T-helper 1 cell treated with Interleukin-12 subunit alpha and Interleukin-12 subunit beta and Interleukin-4 antibody, amounts not matched to agents 30 μg/mL and 1 μg/mL, for 36 hours (primary cell): ENCODE results near the gene TTC27.
"Not testable (repeated sequence)": the region's sequence is repeated elsewhere in the genome, so short reads cannot be mapped to it uniquely, and the experiment has no call there.

Experiments used
- H3K27ac Mint-ChIP-seq: one replicate; pipeline ENCODE4 v1.8.0; 2021; ENCODE audit warnings: mild to moderate bottlenecking, mixed read lengths
- H3K27me3 Mint-ChIP-seq: one replicate; pipeline ENCODE4 v1.8.0; 2021; ENCODE audit warnings: low read depth, mixed read lengths
- H3K36me3 Mint-ChIP-seq: one replicate; pipeline ENCODE4 v1.8.0; 2021; ENCODE audit warnings: low read depth, mixed read lengths
- H3K4me1 Mint-ChIP-seq: one replicate; pipeline ENCODE4 v1.8.0; 2021; ENCODE audit warnings: low read depth, mixed read lengths
- H3K4me3 Mint-ChIP-seq: one replicate; pipeline ENCODE4 v1.8.0; 2021; ENCODE audit warnings: mild to moderate bottlenecking, moderate library complexity, mixed read lengths
- H3K9me3 Mint-ChIP-seq: one replicate; pipeline ENCODE4 v1.8.0; 2021; ENCODE audit warnings: mixed read lengths

TTC27 gene

DNA sequence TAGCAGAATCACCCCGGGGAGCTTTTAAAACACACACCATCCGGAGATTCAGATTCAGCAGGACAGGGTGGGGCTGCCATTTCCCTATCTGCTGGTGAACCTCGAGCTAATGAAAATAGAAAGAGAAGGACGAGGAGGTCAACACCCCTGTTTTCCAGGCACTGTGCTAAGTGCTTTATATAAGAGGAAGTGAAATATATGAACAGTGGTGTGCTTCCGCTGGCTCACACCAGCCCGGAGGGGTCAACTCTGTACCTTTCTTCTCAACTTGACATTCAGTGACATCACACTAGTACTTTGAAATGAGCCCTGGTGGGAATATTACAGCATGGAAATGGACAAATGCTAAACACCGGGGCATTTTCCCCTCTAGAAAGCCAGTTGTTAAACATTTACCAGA lies 210.6 kb downstream of the TTC27 start:
- peaks cover 6% of the 10 kb centered on the region for H3K4me1 Mint-ChIP-seq
- H3K9me3 Mint-ChIP-seq: no peaks in the 10 kb centered on the region
- no peak overlapping the region for H3K27ac Mint-ChIP-seq
- no peak overlapping the region for H3K4me3 Mint-ChIP-seq
- peaks cover 5% of the 10 kb centered on the region for H3K27me3 Mint-ChIP-seq
- H3K36me3 Mint-ChIP-seq: no peaks in the 10 kb centered on the region

DNA sequence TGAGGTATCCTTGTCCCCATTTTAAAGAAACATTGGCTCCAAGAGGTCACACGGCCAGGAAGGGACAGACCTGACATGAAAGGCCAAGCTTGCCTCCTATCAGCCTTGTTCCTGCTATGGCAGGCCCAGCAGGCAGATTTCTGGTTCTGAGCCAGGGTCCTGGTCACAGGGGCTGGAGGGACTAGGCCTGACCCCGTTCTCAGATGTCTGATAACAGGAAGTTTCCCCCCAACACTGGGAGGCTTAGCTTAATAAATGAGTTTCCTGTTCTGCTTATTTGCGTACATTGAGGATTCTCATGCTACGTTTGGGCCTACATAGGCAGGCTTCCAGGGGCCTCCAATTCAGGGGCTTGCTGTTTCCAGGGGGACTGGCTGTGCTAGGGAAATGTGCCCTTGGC lies 211.1 kb downstream of the TTC27 start:
- Mint-ChIP-seq H3K4me3 (no peak overlapping the region), H3K9me3 (no peaks in the 10 kb centered on the region), H3K36me3 (no peaks in the 10 kb centered on the region), H3K27me3 (peaks cover 5% of the 10 kb centered on the region), H3K4me1 (peaks cover 6% of the 10 kb centered on the region), H3K27ac (no peak overlapping the region)

DNA sequence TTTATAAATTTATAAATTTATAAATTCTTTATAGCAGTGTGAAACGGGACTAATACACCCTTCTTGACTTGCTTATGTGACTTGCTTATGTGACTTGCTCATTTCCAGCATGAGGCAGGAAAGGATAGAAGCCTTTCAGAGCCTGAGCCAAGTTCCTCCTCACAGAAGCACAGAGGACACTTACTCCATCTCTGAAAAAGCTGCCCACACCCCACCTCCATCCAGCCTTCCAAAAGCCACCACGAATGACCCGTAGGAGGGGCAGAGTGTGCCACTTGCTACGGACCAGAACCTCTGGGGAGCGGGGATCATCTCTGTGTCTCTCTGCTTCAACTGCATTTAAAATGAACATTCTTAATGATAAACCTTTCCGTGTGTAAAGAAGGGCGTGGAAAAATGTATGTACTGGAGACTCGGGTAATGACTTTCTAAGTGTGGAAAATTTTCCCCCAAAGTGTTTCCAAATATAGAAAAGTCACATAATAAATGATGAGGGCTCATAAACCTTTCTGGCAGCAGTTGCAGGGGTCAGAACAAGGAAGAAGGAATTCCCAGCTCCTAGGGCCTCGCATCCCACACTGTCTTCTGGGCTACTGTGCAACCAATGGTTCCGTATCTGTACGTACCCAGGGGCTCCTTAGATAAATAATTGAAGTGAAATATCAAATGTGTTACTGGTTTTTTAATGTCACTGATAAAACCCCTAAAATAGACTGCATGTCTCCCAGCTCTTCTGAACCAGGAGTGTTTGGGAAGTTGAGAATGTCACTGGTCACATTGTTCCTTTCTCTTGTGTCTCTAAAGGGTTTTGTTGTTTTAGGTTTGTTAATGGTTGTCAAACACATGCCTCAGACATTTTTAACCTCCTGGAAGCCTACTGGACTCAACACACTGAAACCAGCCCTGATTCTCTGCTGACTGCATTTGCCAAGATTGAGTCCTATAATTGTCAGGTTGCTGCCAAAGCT lies 214.4 kb downstream of the TTC27 start:
- no peaks in the 10 kb centered on the region for H3K9me3 Mint-ChIP-seq
- H3K4me3 Mint-ChIP-seq: no peak overlapping the region
- H3K36me3 Mint-ChIP-seq: no peaks in the 10 kb centered on the region
- no peaks in the 10 kb centered on the region for H3K4me1 Mint-ChIP-seq
- H3K27ac Mint-ChIP-seq: no peak overlapping the region
- no peaks in the 10 kb centered on the region for H3K27me3 Mint-ChIP-seq

DNA sequence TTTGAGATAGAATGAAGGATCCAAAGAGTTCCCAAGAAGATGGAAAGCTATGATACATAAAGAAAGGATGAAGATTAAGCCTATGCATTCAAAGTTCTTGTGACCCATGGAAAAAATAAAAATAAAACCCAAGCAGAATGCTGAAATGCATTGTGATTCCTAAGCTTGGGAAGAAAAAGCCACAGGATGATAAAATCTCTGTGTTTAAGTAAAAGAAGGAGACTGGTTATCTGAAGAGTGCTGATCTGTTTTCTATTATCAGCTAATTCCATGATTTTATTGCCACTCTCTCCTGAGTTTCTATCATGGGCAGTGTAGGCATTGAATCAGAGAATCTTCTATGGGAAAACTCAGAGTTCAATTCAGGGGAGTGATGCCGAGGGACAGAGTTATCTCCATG lies 215.8 kb downstream of the TTC27 start:
- Mint-ChIP-seq H3K4me3 (no peak overlapping the region), H3K9me3 (no peaks in the 10 kb centered on the region), H3K27ac (no peak overlapping the region), H3K36me3 (no peaks in the 10 kb centered on the region), H3K27me3 (no peaks in the 10 kb centered on the region), H3K4me1 (no peaks in the 10 kb centered on the region)

DNA sequence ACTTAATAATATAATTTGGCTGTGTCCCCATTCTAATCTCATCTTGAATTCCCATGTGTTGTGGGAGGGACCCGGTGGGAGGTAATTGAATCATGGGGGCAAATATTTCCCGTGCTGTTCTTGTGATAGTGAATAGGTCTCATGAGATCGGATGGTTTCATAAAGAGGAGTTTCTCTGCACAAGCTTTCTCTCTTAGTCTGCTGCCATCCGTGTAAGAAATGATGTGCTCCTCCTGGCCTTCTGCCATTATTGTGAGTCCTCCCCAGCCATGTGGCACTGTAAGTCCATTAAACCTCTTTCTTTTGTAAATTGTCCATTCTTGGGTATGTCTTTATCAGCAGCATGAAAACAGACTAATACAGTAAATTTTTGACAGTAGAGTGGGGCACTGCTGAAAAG lies 216.4 kb downstream of the TTC27 start:
- no peaks in the 10 kb centered on the region for H3K27me3 Mint-ChIP-seq
- no peak overlapping the region for H3K4me3 Mint-ChIP-seq
- no peaks in the 10 kb centered on the region for H3K9me3 Mint-ChIP-seq
- H3K27ac Mint-ChIP-seq: no peak overlapping the region
- no peaks in the 10 kb centered on the region for H3K4me1 Mint-ChIP-seq
- no peaks in the 10 kb centered on the region for H3K36me3 Mint-ChIP-seq

DNA sequence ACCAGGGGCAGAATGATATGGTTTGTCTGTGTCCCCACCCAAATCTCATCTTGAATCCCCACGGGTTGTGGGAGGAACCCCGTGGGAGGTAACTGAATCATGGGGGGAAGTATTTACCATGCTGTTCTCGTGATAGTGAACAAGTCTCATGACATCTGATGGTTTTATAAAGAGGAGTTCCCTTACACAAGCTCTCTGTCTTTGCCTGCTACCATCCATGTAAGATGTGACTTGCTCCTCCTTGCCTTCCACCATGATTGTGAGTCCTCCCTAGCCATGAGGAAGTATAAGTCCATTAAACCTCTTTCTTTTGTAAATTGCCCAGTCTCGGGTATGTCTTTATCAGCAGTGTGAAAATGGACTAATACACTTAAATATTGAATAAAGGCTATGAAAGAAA lies 218.4 kb downstream of the TTC27 start:
- not testable (repeated sequence) for H3K4me3 Mint-ChIP-seq, H3K27ac Mint-ChIP-seq, H3K27me3 Mint-ChIP-seq, H3K4me1 Mint-ChIP-seq, H3K9me3 Mint-ChIP-seq, H3K36me3 Mint-ChIP-seq

DNA sequence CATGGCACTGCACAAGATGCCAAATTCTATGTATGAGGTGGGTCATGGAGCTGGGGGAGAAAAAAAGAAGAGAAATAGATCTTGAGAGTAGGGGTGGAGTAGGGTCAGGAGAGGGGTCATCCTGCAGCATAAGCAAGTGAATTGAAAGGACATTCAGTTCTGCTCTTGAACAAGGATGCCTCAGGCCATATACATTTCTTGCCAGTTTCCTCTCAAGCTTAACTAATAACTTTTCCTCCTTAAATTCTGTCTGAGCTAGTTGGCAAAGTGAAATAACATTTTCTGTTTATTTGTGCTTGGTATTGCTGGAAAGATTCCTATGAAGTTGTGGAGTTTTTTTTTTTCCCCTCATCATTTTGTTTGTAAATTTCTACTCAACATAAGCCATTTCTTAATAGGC lies 219.9 kb downstream of the TTC27 start:
- Mint-ChIP-seq H3K27me3 (no peaks in the 10 kb centered on the region), H3K4me1 (no peaks in the 10 kb centered on the region), H3K9me3 (no peaks in the 10 kb centered on the region), H3K4me3 (no peak overlapping the region), H3K36me3 (no peaks in the 10 kb centered on the region), H3K27ac (no peak overlapping the region)

DNA sequence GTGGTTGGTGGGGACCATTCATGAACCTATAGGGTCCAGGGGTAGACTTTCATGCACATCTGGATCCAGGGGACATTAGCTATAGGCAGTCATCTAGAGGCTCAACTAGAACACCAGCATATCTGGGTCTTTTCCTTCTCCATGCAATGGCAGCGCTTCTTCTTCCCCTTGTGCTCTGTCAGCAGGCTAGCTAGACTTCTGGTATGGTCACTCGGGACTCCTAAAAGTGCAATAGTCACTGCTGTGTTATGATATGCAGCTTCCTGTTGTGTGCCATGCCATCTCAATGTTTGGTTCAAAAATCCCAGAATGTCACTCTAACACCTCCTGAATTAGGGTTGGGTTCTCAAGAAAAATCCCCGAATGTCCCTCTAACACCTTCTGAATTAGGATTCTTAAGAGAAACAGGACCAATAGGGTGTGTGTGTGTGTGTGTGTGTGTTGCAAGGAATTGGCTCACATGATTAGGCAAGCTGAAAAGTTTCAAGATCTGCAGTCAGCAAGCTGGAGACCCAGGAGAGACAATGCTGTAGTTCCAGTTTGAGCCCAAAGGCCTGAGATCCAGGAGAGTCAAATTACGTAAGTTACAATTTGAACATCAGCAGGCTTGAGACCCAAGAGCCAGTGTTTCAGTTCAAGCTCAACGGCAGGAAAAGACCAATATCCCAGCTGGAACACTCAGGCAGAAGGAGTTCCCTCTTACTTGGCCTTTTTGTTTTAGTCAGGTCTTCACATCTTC lies 221.8 kb downstream of the TTC27 start:
- no peak overlapping the region for H3K4me3 Mint-ChIP-seq
- no peaks in the 10 kb centered on the region for H3K9me3 Mint-ChIP-seq
- H3K27ac Mint-ChIP-seq: no peak overlapping the region
- no peaks in the 10 kb centered on the region for H3K27me3 Mint-ChIP-seq
- H3K36me3 Mint-ChIP-seq: no peaks in the 10 kb centered on the region
- H3K4me1 Mint-ChIP-seq: no peaks in the 10 kb centered on the region

DNA sequence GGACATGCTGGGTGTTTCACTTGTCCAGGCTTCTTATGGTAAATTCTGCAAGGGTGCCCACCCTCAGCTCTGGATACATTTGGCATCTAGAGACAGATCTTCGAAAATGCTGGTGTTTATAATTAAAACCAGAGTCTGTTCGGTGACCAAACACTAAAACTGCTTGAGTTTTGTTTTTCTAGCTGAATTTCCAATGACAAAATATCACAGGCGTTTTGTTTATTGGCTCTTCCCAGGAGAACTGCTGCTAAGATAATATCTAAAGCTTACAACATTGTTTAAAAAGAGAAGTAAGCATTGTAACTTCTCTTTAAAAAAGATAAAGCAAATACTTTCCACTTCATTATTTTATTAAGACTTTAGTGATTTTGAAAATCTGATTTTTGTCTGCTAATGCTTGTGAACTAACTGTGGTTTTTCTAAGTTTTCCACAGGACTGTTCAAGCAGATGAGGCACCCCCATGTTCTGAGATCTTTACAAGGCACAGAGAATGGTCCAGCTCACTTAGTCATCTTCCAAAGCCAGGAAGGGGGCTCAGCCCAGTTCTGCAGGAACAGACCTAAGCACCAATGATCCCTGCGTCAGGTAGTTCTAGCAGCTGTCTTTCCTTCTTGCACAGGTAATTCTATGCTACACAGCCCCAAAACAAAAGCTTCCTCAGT lies 224.1 kb downstream of the TTC27 start:
- Mint-ChIP-seq H3K27me3 (no peaks in the 10 kb centered on the region), H3K4me1 (no peaks in the 10 kb centered on the region), H3K36me3 (no peaks in the 10 kb centered on the region), H3K27ac (no peak overlapping the region), H3K9me3 (no peaks in the 10 kb centered on the region), H3K4me3 (no peak overlapping the region)

DNA sequence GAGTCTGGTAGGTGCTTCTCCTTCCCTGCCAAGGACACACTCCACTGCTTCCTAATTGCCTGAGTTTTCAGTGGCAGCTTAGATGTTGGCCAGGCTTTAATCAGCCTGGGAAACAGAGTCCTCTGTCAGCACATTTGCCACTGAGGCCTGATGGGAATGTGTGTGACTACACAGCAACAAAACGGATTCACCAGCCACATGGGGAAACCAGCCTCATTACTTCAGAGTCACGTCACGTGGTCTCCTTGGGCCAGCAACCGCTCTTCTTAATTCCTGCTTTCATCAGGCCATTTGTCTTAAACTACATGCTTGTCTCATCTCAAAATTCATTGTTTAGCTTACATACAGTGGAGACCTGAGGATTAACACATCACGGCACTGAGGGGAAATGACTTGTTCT lies 225.0 kb downstream of the TTC27 start:
- Mint-ChIP-seq H3K27ac (no peak overlapping the region), H3K9me3 (no peaks in the 10 kb centered on the region), H3K36me3 (no peaks in the 10 kb centered on the region), H3K27me3 (no peaks in the 10 kb centered on the region), H3K4me1 (no peaks in the 10 kb centered on the region), H3K4me3 (no peak overlapping the region)

DNA sequence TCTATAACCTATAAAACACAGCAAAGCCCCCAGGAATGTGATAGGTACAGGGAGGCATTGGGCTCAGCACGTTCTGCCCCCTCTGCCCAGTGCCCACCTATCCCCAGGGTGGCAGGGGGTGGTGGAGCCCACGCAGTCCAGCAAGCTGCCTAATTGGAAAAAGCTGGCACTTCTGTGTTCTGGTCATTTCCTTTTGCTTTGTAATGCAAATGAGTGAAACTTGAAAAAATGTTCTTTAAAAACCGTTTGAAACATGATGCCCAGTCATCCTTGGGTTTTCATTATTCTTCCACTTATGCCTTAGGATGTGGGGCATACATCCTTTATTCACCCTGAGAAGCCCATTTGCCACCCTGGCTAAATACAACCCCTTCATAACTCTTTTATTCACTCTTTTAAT lies 229.0 kb downstream of the TTC27 start:
- Mint-ChIP-seq H3K4me1 (no peaks in the 10 kb centered on the region), H3K9me3 (no peaks in the 10 kb centered on the region), H3K4me3 (no peak overlapping the region)

DNA sequence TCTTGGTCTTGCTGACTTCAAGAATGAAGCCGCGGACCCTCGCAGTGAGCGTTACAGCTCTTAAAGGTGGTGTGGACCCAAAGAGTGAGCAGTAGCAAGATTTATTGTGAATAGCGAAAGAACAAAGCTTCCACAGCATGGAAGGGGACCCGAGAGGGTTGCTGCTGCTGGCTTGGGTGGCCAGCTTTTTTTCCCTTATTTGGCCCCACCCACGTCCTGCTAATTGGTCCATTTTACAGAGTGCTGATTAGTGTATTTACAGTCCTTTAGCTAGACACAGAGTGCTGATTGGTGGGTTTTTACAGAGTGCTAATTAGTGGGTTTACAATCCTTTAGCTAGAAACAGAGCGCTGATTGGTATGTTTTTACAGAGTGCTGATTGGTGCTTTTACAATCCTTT lies 230.9 kb downstream of the TTC27 start:
- H3K27me3 Mint-ChIP-seq: no peaks in the 10 kb centered on the region
- no peaks in the 10 kb centered on the region for H3K9me3 Mint-ChIP-seq
- H3K4me3 Mint-ChIP-seq: no peak overlapping the region
- no peaks in the 10 kb centered on the region for H3K36me3 Mint-ChIP-seq
- no peak overlapping the region for H3K27ac Mint-ChIP-seq
- H3K4me1 Mint-ChIP-seq: no peaks in the 10 kb centered on the region

More for the DNA sequence above, 229.0 kb downstream of the TTC27 start:
- no peaks in the 10 kb centered on the region for H3K27me3 Mint-ChIP-seq
- no peak overlapping the region for H3K27ac Mint-ChIP-seq
- no peaks in the 10 kb centered on the region for H3K36me3 Mint-ChIP-seq

DNA sequence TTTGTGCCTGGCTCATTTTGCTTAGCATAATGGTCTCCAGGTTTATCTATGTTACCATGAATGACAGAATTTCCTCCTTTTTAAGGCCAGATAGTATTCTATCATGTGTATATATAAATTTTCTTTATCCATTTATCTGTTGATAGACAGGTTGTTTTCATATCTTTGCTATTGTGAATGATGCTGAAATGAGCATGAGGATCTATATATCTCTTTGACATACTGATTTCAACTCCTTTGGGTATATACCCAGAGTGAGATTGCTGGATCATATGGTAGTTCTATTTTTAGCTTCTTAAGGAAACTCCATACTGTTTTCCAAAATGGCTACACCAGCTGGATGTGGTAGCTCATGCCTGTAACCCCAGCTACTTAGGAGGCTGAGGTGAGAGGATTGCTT lies 232.5 kb downstream of the TTC27 start:
- Mint-ChIP-seq H3K27me3 (no peaks in the 10 kb centered on the region), H3K36me3 (no peaks in the 10 kb centered on the region), H3K4me1 (no peaks in the 10 kb centered on the region), H3K27ac (no peak overlapping the region), H3K9me3 (no peaks in the 10 kb centered on the region), H3K4me3 (no peak overlapping the region)

DNA sequence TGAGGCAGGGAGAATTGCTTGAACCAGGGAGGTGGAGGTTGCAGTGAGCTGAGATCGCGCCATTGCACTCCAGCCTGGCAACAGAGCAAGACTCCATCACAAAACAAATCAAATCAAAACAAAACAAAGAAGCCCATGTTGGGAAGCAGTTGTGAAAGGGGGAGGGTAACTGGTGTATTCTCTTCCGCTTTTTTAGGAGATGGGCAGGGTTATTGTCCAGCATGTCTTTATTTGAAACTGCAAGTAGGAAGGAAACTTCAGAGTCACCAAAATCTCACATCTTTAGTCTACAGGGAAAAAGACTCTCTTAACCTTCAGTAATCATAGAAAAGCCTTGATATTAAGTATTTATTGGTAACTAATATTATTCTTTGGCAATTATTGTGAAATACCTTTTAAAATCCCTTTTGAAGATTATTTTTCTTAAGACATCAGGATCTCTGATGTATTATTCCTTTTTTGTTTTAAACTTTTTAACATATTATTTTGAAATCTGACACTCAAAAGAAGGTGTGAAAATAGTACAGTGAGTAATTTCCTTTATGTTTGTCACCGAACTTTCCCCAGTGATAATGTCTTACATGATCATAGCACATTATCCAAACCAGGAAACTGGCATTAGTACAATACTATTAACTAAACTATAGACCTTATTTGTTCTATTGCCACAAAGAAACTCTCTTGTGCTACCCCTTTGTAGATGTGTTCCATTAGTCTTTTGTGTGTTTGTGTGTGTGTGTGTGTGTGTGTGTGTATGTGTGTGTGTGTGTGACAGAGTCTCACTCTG lies 234.6 kb downstream of the TTC27 start:
- Mint-ChIP-seq H3K9me3 (no peaks in the 10 kb centered on the region), H3K27me3 (no peaks in the 10 kb centered on the region), H3K36me3 (no peaks in the 10 kb centered on the region), H3K4me1 (no peaks in the 10 kb centered on the region), H3K4me3 (no peak overlapping the region), H3K27ac (no peak overlapping the region)
